ENCODE results near the gene TNP2. TPM values are rescaled to one million over a fixed set of nuclear protein-coding genes. Genes with fewer than 3 reads are reported as not detected.

Gene TNP2
- total and polyA plus RNA-seq, 9 of the 15 experiments (the other 6 are each of a cell fraction or from before 2014, with no cell fraction given) = not detected

GRCh38 chr16:11302977-11303376 is 33.9 kb upstream of the TNP2 start (continued):
- TF ChIP-seq, protein P1, sequence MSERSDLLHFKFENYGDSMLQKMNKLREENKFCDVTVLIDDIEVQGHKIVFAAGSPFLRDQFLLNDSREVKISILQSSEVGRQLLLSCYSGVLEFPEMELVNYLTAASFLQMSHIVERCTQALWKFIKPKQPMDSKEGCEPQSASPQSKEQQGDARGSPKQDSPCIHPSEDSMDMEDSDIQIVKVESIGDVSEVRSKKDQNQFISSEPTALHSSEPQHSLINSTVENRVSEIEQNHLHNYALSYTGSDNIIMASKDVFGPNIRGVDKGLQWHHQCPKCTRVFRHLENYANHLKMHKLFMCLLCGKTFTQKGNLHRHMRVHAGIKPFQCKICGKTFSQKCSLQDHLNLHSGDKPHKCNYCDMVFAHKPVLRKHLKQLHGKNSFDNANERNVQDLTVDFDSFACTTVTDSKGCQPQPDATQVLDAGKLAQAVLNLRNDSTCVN (CRISPR knock-in tag; IDR thresholded peaks at IDR 0.05) = no peak
- TF ChIP-seq TARDBP (IDR thresholded peaks at IDR 0.05) (no peak), ARID1B (IDR thresholded peaks at IDR 0.05) (no peak), HMG20A (CRISPR knock-in tag; conservative IDR thresholded peaks at IDR 0.05) (no peak), NCOR1 (IDR thresholded peaks at IDR 0.05) (no peak), CHD2 (IDR thresholded peaks at IDR 0.05; ENCODE audit: low read depth, low read length) (no peak), MYNN (IDR thresholded peaks at IDR 0.05) (no peak), MYNN (CRISPR knock-in tag; IDR thresholded peaks at IDR 0.05) (no peak), U2AF1 (optimal IDR thresholded peaks at IDR 0.05; ENCODE audit: low read depth, low read length) (no peak), ZNF586 (CRISPR knock-in tag; conservative IDR thresholded peaks at IDR 0.05) (no peak)
- TF ChIP-seq, protein P2, sequence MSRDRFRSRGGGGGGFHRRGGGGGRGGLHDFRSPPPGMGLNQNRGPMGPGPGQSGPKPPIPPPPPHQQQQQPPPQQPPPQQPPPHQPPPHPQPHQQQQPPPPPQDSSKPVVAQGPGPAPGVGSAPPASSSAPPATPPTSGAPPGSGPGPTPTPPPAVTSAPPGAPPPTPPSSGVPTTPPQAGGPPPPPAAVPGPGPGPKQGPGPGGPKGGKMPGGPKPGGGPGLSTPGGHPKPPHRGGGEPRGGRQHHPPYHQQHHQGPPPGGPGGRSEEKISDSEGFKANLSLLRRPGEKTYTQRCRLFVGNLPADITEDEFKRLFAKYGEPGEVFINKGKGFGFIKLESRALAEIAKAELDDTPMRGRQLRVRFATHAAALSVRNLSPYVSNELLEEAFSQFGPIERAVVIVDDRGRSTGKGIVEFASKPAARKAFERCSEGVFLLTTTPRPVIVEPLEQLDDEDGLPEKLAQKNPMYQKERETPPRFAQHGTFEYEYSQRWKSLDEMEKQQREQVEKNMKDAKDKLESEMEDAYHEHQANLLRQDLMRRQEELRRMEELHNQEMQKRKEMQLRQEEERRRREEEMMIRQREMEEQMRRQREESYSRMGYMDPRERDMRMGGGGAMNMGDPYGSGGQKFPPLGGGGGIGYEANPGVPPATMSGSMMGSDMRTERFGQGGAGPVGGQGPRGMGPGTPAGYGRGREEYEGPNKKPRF (IDR thresholded peaks at IDR 0.05; ENCODE audit: low read depth, low read length) = no peak

Measured in K562 (cell line).